ENCODE data around the gene RFLNA. TPM values are rescaled to one million over a fixed set of nuclear protein-coding genes. Genes with fewer than 3 reads are reported as not detected.
A peak's percentile ranks its signal among the peaks of the same experiment; 100 is the strongest.

RFLNA gene
- total RNA-seq, 1 donor from 2014 or later = 1.4 TPM

- Histone ChIP-seq H3K27me3 (no peaks in the 10 kb centered on the region), H3K4me3 (no peak overlapping the region), H3K36me3 (no peaks in the 10 kb centered on the region), H3K4me2 (no peak overlapping the region), H3F3A (ENCODE audit: low read depth) (peaks cover 2% of the 10 kb centered on the region), H3K9me3 (ENCODE audit: low read depth) (peaks cover 1% of the 10 kb centered on the region), H2AFZ (replicated peaks) (no peak overlapping the region), H4K20me1 (ENCODE audit: low read depth) (no peaks in the 10 kb centered on the region), H3K79me2 (ENCODE audit: low read depth) (no peaks in the 10 kb centered on the region), H3K27ac (no peak overlapping the region), H3K9ac (no peak overlapping the region), H3K4me1 (peaks cover 12% of the 10 kb centered on the region)
- Mint-ChIP-seq H3K9me3 (peaks cover 5% of the 10 kb centered on the region), H3K27ac (peak overlapping the region; percentile 93), H3K4me1 (peaks cover 35% of the 10 kb centered on the region), H3K4me3 (no peak overlapping the region), H3K27me3 (ENCODE audit: insufficient read depth, low read depth) (peaks cover 5% of the 10 kb centered on the region), H3K36me3 (peaks cover 8% of the 10 kb centered on the region)
- TF ChIP-seq EZH2phosphoT487 (IDR thresholded peaks at IDR 0.05) = no peak
- TF ChIP-seq EZH2 (IDR thresholded peaks at IDR 0.05) = no peak
- TF ChIP-seq, protein P1, sequence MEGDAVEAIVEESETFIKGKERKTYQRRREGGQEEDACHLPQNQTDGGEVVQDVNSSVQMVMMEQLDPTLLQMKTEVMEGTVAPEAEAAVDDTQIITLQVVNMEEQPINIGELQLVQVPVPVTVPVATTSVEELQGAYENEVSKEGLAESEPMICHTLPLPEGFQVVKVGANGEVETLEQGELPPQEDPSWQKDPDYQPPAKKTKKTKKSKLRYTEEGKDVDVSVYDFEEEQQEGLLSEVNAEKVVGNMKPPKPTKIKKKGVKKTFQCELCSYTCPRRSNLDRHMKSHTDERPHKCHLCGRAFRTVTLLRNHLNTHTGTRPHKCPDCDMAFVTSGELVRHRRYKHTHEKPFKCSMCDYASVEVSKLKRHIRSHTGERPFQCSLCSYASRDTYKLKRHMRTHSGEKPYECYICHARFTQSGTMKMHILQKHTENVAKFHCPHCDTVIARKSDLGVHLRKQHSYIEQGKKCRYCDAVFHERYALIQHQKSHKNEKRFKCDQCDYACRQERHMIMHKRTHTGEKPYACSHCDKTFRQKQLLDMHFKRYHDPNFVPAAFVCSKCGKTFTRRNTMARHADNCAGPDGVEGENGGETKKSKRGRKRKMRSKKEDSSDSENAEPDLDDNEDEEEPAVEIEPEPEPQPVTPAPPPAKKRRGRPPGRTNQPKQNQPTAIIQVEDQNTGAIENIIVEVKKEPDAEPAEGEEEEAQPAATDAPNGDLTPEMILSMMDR (IDR thresholded peaks at IDR 0.05) = no peak
- DNase-seq (ENCODE audit: low spot score) = no peak
Observed at GRCh38 chr12:124318278-124319020, 23.6 kb downstream of the RFLNA start.

- Histone ChIP-seq H3K36me3 (peaks cover 6% of the 10 kb centered on the region), H3K4me1 (peaks cover 12% of the 10 kb centered on the region), H3K79me2 (ENCODE audit: low read depth) (no peaks in the 10 kb centered on the region), H3K27ac (no peak overlapping the region), H3K4me2 (no peak overlapping the region), H3K9ac (no peak overlapping the region), H4K20me1 (ENCODE audit: low read depth) (no peaks in the 10 kb centered on the region), H2AFZ (replicated peaks) (no peak overlapping the region), H3K27me3 (no peaks in the 10 kb centered on the region), H3K9me3 (ENCODE audit: low read depth) (peaks cover 9% of the 10 kb centered on the region), H3F3A (ENCODE audit: low read depth) (peaks cover 10% of the 10 kb centered on the region), H3K4me3 (no peak overlapping the region)
- DNase-seq (ENCODE audit: low spot score) = no peak
- no peak for TF ChIP-seq EZH2phosphoT487 (IDR thresholded peaks at IDR 0.05)
- TF ChIP-seq, protein P1 (IDR thresholded peaks at IDR 0.05) = no peak
- TF ChIP-seq EZH2 (IDR thresholded peaks at IDR 0.05) = no peak
- peaks cover 12% of the 10 kb centered on the region for H3K27me3 Mint-ChIP-seq (ENCODE audit: insufficient read depth, low read depth)
- peaks cover 16% of the 10 kb centered on the region for H3K9me3 Mint-ChIP-seq
- no peak overlapping the region for H3K4me3 Mint-ChIP-seq
- peaks cover 36% of the 10 kb centered on the region for H3K4me1 Mint-ChIP-seq
- H3K27ac Mint-ChIP-seq = no peak overlapping the region
- H3K36me3 Mint-ChIP-seq = peaks cover 15% of the 10 kb centered on the region
Observed at GRCh38 chr12:124319368-124320050, 24.6 kb downstream of the RFLNA start.

DNA sequence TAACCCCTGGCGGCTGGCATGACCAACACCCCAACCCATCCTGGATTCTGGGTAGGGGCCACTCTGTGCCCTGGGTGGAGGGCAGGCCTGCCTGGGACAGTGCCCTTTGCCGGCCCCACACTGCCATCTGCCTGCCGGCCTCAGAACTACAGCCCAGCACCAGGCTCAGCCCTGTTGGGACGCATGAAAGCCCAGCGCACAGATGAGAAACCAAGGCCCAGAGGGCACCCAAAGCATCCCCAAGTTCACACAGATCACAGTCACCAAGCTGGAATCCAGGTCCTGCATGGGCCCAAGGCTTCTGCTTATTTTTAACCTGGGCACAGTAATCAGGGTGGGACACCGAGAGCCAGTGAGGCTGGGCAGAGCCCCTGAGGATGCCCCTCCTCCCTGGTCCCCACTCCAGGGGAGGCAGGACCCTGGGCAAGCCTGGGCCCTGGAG, 26.2 kb downstream of the RFLNA start:
- Histone ChIP-seq H3K27ac (no peak overlapping the region), H3K4me1 (peaks cover 12% of the 10 kb centered on the region), H3K4me2 (no peak overlapping the region), H3K79me2 (ENCODE audit: low read depth) (no peaks in the 10 kb centered on the region), H3F3A (ENCODE audit: low read depth) (peaks cover 10% of the 10 kb centered on the region), H3K4me3 (no peak overlapping the region), H3K36me3 (peaks cover 6% of the 10 kb centered on the region), H2AFZ (replicated peaks) (no peak overlapping the region), H3K9me3 (ENCODE audit: low read depth) (peaks cover 9% of the 10 kb centered on the region), H3K27me3 (no peaks in the 10 kb centered on the region), H4K20me1 (ENCODE audit: low read depth) (no peaks in the 10 kb centered on the region), H3K9ac (no peak overlapping the region)
- Mint-ChIP-seq H3K36me3 (peaks cover 22% of the 10 kb centered on the region), H3K27me3 (ENCODE audit: insufficient read depth, low read depth) (peaks cover 14% of the 10 kb centered on the region), H3K4me3 (no peak overlapping the region), H3K27ac (no peak overlapping the region), H3K4me1 (peaks cover 34% of the 10 kb centered on the region), H3K9me3 (peaks cover 24% of the 10 kb centered on the region)
- peak; percentile 58 for DNase-seq (ENCODE audit: low spot score)
- TF ChIP-seq EZH2phosphoT487 (IDR thresholded peaks at IDR 0.05) (no peak), EZH2 (IDR thresholded peaks at IDR 0.05) (no peak)
- TF ChIP-seq, protein P1 (IDR thresholded peaks at IDR 0.05) = peak; percentile 94
